Astrocyte (in vitro differentiated cells and primary cell): ENCODE measurements around the gene MAP3K20. TPM values are rescaled to one million over a fixed set of nuclear protein-coding genes. Genes with fewer than 3 reads are reported as not detected.
A peak's percentile ranks its signal among the peaks of the same experiment; 100 is the strongest.

Experiments
- DNase-seq: peaks from one replicate; pipeline ENCODE4 v3.0.0-alpha.2; 2010; ENCODE audit warnings: low read depth
- FAIRE-seq: peaks from 2 replicates; lab custom pipeline; 2011; peaks lifted over from hg19 to GRCh38; lab: Jason Lieb, UNC
- H2AFZ ChIP-seq: 2 replicates; pipeline ENCODE4 v1.6.0; 2012; ENCODE audit warnings: low read depth, low read length, inconsistent platforms
- H3K27ac ChIP-seq: 2 replicates; pipeline ENCODE4 v1.5.1; 2011; ENCODE audit warnings: low read depth, low read length, inconsistent platforms
- H3K27me3 ChIP-seq: 2 replicates; pipeline ENCODE4 v1.6.0; 2011; ENCODE audit warnings: low read length, inconsistent platforms; ENCODE audit not compliant: insufficient read depth
- H3K36me3 ChIP-seq: 2 replicates; pipeline ENCODE4 v1.5.1; 2011; ENCODE audit warnings: low read length, inconsistent platforms; ENCODE audit not compliant: insufficient read depth
- H3K4me1 ChIP-seq: 2 replicates; pipeline ENCODE4 v1.5.1; 2011; ENCODE audit warnings: low read length, inconsistent platforms; ENCODE audit not compliant: insufficient read depth
- H3K4me2 ChIP-seq: 2 replicates; pipeline ENCODE4 v1.6.0; 2012; ENCODE audit warnings: low read length, inconsistent platforms
- H3K4me3 ChIP-seq: 2 replicates; pipeline ENCODE4 v1.5.1; 2011; ENCODE audit warnings: low read depth, mild to moderate bottlenecking, low read length, inconsistent platforms; ENCODE audit not compliant: insufficient read depth
- H3K79me2 ChIP-seq: 2 replicates; pipeline ENCODE4 v1.6.0; 2012; ENCODE audit warnings: mild to moderate bottlenecking, low read length, inconsistent platforms; ENCODE audit not compliant: insufficient read depth
- H3K9ac ChIP-seq: 2 replicates; pipeline ENCODE4 v1.6.0; 2012; ENCODE audit warnings: mild to moderate bottlenecking, low read length, inconsistent platforms
- H3K9me3 ChIP-seq: 2 replicates; pipeline ENCODE4 v1.5.1; 2012; ENCODE audit warnings: low read depth, mild to moderate bottlenecking, low read length, inconsistent platforms; ENCODE audit not compliant: insufficient read depth
- H4K20me1 ChIP-seq: 2 replicates; pipeline ENCODE4 v1.6.0; 2012; ENCODE audit warnings: low read length, inconsistent platforms; ENCODE audit not compliant: insufficient read depth
- H3K27ac Mint-ChIP-seq: one replicate; pipeline ENCODE4 v1.8.0; 2021; ENCODE audit warnings: mild to moderate bottlenecking, mixed read lengths; ENCODE audit not compliant: unreplicated experiment
- H3K27me3 Mint-ChIP-seq: one replicate; pipeline ENCODE4 v1.8.0; 2021; ENCODE audit warnings: low read depth, mixed read lengths; ENCODE audit not compliant: unreplicated experiment
- H3K36me3 Mint-ChIP-seq: one replicate; pipeline ENCODE4 v1.8.0; 2021; ENCODE audit warnings: low read depth, mixed read lengths; ENCODE audit not compliant: unreplicated experiment
- H3K4me1 Mint-ChIP-seq: one replicate; pipeline ENCODE4 v1.8.0; 2021; ENCODE audit warnings: low read depth, mixed read lengths; ENCODE audit not compliant: unreplicated experiment
- H3K4me3 Mint-ChIP-seq: one replicate; pipeline ENCODE4 v1.8.0; 2021; ENCODE audit warnings: mild to moderate bottlenecking, moderate library complexity, mixed read lengths; ENCODE audit not compliant: unreplicated experiment
- H3K9me3 Mint-ChIP-seq: one replicate; pipeline ENCODE4 v1.8.0; 2021; ENCODE audit warnings: mild to moderate bottlenecking, mixed read lengths; ENCODE audit not compliant: unreplicated experiment
- EZH2 ChIP-seq: IDR thresholded peaks from 2 replicates; pipeline ENCODE4 v1.6.1; 2012; ENCODE audit warnings: mild to moderate bottlenecking, low read length, inconsistent platforms; ENCODE audit not compliant: insufficient read depth
- total RNA-seq: library from RNA; stranded (reverse); gene quantifications from 2 replicates; pipeline ENCODE4 v1.2.1, GENCODE V29; 2021
- TF ChIP-seq, protein P1 (sequence below): IDR thresholded peaks from 2 replicates; pipeline ENCODE4 v1.5.1; 2011; ENCODE audit warnings: low read depth, mild to moderate bottlenecking, inconsistent platforms, low read length, moderate library complexity; ENCODE audit not compliant: insufficient read depth

MAP3K20 gene
- total RNA-seq, 1 donor from 2014 or later = 42.4 TPM

DNA sequence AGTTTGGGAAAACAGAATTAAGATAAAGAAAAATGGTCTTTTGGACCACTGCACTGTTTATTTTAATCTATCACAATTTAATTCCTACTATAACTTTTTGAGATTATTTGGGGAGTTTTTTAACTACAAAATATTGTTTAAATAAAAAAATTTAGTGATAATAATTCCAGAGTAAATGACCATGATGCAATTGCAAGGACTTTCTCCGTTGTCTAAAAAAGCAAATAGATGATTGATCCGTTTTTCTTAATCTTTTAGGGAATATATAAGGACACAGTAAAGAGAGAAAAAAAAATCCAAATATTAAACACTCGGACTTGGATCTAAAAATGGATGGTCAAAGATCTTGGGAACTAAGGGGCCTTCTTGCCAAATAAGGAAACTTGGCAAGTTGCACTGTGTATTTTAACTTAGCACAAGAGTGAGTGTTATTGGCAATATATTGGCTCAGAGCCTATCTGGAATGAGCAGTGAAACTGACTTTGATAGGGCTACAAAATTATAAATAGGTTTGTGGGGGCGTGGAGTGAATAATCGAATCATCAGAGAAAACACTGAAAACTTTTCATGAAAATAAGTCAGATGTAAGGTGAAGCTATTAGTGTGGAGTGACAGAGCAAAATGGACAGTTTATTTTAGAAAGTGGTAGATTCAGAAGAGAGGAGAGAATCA lies 2.0 kb downstream of the MAP3K20 start:
- FAIRE-seq (no peak), DNase-seq (peak; percentile 32)
- H3K9ac ChIP-seq = peak overlapping the region; percentile 99
- H3K79me2 ChIP-seq = peaks cover 63% of the 10 kb centered on the region
- H3K27ac ChIP-seq = peak overlapping the region; percentile 96
- H3K4me3 ChIP-seq = peak overlapping the region; percentile 82
- H3K4me3 Mint-ChIP-seq = peak overlapping the region; percentile 87
- no peaks in the 10 kb centered on the region for H3K36me3 ChIP-seq
- H3K27me3 Mint-ChIP-seq = no peaks in the 10 kb centered on the region
- H3K36me3 Mint-ChIP-seq = peaks cover 4% of the 10 kb centered on the region
- TF ChIP-seq, protein P1, sequence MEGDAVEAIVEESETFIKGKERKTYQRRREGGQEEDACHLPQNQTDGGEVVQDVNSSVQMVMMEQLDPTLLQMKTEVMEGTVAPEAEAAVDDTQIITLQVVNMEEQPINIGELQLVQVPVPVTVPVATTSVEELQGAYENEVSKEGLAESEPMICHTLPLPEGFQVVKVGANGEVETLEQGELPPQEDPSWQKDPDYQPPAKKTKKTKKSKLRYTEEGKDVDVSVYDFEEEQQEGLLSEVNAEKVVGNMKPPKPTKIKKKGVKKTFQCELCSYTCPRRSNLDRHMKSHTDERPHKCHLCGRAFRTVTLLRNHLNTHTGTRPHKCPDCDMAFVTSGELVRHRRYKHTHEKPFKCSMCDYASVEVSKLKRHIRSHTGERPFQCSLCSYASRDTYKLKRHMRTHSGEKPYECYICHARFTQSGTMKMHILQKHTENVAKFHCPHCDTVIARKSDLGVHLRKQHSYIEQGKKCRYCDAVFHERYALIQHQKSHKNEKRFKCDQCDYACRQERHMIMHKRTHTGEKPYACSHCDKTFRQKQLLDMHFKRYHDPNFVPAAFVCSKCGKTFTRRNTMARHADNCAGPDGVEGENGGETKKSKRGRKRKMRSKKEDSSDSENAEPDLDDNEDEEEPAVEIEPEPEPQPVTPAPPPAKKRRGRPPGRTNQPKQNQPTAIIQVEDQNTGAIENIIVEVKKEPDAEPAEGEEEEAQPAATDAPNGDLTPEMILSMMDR = no peak
- no peak for TF ChIP-seq EZH2
- H3K4me1 ChIP-seq = peaks cover 31% of the 10 kb centered on the region
- H3K9me3 ChIP-seq = no peaks in the 10 kb centered on the region
- H3K4me2 ChIP-seq = peak overlapping the region; percentile 95
- no peak overlapping the region for H2AFZ ChIP-seq
- no peaks in the 10 kb centered on the region for H3K9me3 Mint-ChIP-seq
- no peaks in the 10 kb centered on the region for H4K20me1 ChIP-seq
- H3K4me1 Mint-ChIP-seq = peaks cover 16% of the 10 kb centered on the region
- no peaks in the 10 kb centered on the region for H3K27me3 ChIP-seq
- H3K27ac Mint-ChIP-seq = peak overlapping the region; percentile 92

DNA sequence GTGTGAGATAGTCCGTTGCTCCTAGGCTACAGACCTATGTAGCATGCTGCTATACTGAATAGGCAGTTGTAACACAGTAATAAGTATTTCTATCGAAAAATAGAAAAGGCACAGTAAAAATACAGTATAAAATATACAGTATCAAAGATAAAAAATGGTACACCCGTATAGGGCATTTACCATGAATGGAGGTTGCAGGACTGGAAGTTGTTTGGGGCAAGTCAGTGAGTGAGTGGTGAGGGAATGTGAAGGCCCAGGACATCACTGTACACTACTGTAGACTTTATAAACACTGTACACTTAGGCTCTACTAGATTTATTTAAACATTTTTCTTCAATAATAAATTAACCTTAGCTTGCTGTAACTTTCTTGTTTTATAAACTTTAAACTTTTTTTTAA lies 3.5 kb downstream of the MAP3K20 start:
- Histone ChIP-seq H2AFZ (no peak overlapping the region), H3K79me2 (peaks cover 78% of the 10 kb centered on the region), H3K4me1 (peaks cover 31% of the 10 kb centered on the region), H4K20me1 (no peaks in the 10 kb centered on the region), H3K9ac (no peak overlapping the region), H3K36me3 (no peaks in the 10 kb centered on the region), H3K9me3 (no peaks in the 10 kb centered on the region), H3K27me3 (no peaks in the 10 kb centered on the region), H3K4me2 (no peak overlapping the region), H3K4me3 (no peak overlapping the region), H3K27ac (peak overlapping the region; percentile 89)
- no peak for FAIRE-seq
- Mint-ChIP-seq H3K27ac (no peak overlapping the region), H3K9me3 (no peaks in the 10 kb centered on the region), H3K4me1 (peaks cover 16% of the 10 kb centered on the region), H3K27me3 (no peaks in the 10 kb centered on the region), H3K4me3 (no peak overlapping the region), H3K36me3 (peaks cover 5% of the 10 kb centered on the region)
- no peak for DNase-seq
- TF ChIP-seq, protein P1 = no peak
- TF ChIP-seq EZH2 = no peak
